ENCODE data around the gene ABHD18. TPM values are rescaled to one million over a fixed set of nuclear protein-coding genes. Genes with fewer than 3 reads are reported as not detected.

Gene ABHD18
- polyA plus RNA-seq, 2 of the 4 experiments (the other 2 are of a cell fraction): 4.5 to 5.1 TPM

GRCh38 chr4:128006592-128006991, 41.4 kb downstream of the ABHD18 start:
- Histone ChIP-seq H3K4me2 (no peak overlapping the region), H3K4me1 (peaks cover 8% of the 10 kb centered on the region; the same call in 2 of the 3 replicates), H3K4me3 (no peak overlapping the region), H3K27ac (no peak overlapping the region), H3K9me3 (no peaks in the 10 kb centered on the region)
- ATAC-seq: no peak
- WGBS (ENCODE audit: missing lambda C conversion rate): 72% methylated on average over 5 of the region's 5 CpGs
- ChIA-PET CTCF (no interaction called here), POLR2A (no interaction called here)
- FAIRE-seq: no peak
- no peak for DNase-seq (ENCODE audit: low read depth in 1 of 2, low spot score in 1 of 2)
- no peak for TF ChIP-seq HOXB13 (CRISPR knock-in tag; IDR thresholded peaks at IDR 0.05; ENCODE audit: low read depth)
- TF ChIP-seq CTCF (IDR thresholded peaks at IDR 0.05): no peak
- TF ChIP-seq SMC3 (IDR thresholded peaks at IDR 0.05): no peak
- TF ChIP-seq RAD21 (conservative IDR thresholded peaks at IDR 0.05 in 1 of 2, IDR thresholded peaks at IDR 0.05 in 1 of 2): no peak
- TF ChIP-seq RARB (CRISPR knock-in tag; IDR thresholded peaks at IDR 0.05): no peak
- no peak for TF ChIP-seq PBX3 (IDR thresholded peaks at IDR 0.05)
- no peak for TF ChIP-seq MYC (IDR thresholded peaks at IDR 0.05; ENCODE audit: borderline replicate concordance, low read length)
- no peak for TF ChIP-seq FOSL2 (IDR thresholded peaks at IDR 0.05)
- no peak for TF ChIP-seq FOSL2 (CRISPR knock-in tag; IDR thresholded peaks at IDR 0.05)
- no peak for TF ChIP-seq SREBF2 (IDR thresholded peaks at IDR 0.05)
- no peak for TF ChIP-seq CBX2 (IDR thresholded peaks at IDR 0.05; ENCODE audit: borderline replicate concordance, low read depth)
- TF ChIP-seq, protein P1, sequence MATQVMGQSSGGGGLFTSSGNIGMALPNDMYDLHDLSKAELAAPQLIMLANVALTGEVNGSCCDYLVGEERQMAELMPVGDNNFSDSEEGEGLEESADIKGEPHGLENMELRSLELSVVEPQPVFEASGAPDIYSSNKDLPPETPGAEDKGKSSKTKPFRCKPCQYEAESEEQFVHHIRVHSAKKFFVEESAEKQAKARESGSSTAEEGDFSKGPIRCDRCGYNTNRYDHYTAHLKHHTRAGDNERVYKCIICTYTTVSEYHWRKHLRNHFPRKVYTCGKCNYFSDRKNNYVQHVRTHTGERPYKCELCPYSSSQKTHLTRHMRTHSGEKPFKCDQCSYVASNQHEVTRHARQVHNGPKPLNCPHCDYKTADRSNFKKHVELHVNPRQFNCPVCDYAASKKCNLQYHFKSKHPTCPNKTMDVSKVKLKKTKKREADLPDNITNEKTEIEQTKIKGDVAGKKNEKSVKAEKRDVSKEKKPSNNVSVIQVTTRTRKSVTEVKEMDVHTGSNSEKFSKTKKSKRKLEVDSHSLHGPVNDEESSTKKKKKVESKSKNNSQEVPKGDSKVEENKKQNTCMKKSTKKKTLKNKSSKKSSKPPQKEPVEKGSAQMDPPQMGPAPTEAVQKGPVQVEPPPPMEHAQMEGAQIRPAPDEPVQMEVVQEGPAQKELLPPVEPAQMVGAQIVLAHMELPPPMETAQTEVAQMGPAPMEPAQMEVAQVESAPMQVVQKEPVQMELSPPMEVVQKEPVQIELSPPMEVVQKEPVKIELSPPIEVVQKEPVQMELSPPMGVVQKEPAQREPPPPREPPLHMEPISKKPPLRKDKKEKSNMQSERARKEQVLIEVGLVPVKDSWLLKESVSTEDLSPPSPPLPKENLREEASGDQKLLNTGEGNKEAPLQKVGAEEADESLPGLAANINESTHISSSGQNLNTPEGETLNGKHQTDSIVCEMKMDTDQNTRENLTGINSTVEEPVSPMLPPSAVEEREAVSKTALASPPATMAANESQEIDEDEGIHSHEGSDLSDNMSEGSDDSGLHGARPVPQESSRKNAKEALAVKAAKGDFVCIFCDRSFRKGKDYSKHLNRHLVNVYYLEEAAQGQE (IDR thresholded peaks at IDR 0.05): no peak
- TF ChIP-seq HMGXB4 (CRISPR knock-in tag; IDR thresholded peaks at IDR 0.05; ENCODE audit: borderline replicate concordance): no peak
- TF ChIP-seq ELK1 (IDR thresholded peaks at IDR 0.05; ENCODE audit: low read depth, low read length): no peak
- no peak for TF ChIP-seq HOXB5 (CRISPR knock-in tag; IDR thresholded peaks at IDR 0.05)
- TF ChIP-seq, protein P2, sequence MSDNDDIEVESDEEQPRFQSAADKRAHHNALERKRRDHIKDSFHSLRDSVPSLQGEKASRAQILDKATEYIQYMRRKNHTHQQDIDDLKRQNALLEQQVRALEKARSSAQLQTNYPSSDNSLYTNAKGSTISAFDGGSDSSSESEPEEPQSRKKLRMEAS (IDR thresholded peaks at IDR 0.05): no peak
- TF ChIP-seq ZFP36 (IDR thresholded peaks at IDR 0.05; ENCODE audit: borderline replicate concordance, partially characterized antibody): no peak
- no peak for TF ChIP-seq NPAS2 (CRISPR knock-in tag; IDR thresholded peaks at IDR 0.05; ENCODE audit: borderline replicate concordance)
- TF ChIP-seq, protein P3, sequence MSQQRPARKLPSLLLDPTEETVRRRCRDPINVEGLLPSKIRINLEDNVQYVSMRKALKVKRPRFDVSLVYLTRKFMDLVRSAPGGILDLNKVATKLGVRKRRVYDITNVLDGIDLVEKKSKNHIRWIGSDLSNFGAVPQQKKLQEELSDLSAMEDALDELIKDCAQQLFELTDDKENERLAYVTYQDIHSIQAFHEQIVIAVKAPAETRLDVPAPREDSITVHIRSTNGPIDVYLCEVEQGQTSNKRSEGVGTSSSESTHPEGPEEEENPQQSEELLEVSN (IDR thresholded peaks at IDR 0.05; ENCODE audit: borderline replicate concordance, low read depth): no peak
